SKM-1 treated with dmso at 0.1 percent for 144 hours (cell line): Measurements from ENCODE around the gene NPAS1.
"Not testable (repeated sequence)": the region's sequence is repeated elsewhere in the genome, so short reads cannot be mapped to it uniquely, and the experiment has no call there.

Experiments
- DNase-seq: peaks from one replicate; lab custom pipeline; 2025; ENCODE audit not compliant: unreplicated experiment; lab: John Stamatoyannopoulos, UW

The NPAS1 gene

GRCh38 chr19:47074621-47075020 is 55.0 kb downstream of the NPAS1 start:
- no peak for DNase-seq

GRCh38 chr19:47075179-47075810 is 55.7 kb downstream of the NPAS1 start:
- no peak for DNase-seq

GRCh38 chr19:47075941-47076340 is 56.3 kb downstream of the NPAS1 start:
- no peak for DNase-seq

- DNase-seq: not testable (repeated sequence)
Observed at GRCh38 chr19:47078351-47078750, 58.7 kb downstream of the NPAS1 start.

- DNase-seq: no peak
Observed at GRCh38 chr19:47081095-47081494, 61.5 kb downstream of the NPAS1 start.

- DNase-seq: no peak
Observed at GRCh38 chr19:47082493-47082892, 62.9 kb downstream of the NPAS1 start.

- no peak for DNase-seq
Observed at GRCh38 chr19:47084879-47085439, 65.3 kb downstream of the NPAS1 start.

- DNase-seq: no peak
Observed at GRCh38 chr19:47086280-47086679, 66.6 kb downstream of the NPAS1 start.

- DNase-seq: no peak
Observed at GRCh38 chr19:47089767-47090350, 70.2 kb downstream of the NPAS1 start.

GRCh38 chr19:47093254-47093653 is 73.6 kb downstream of the NPAS1 start:
- no peak for DNase-seq

- no peak for DNase-seq
Observed at GRCh38 chr19:47093841-47094240, 74.2 kb downstream of the NPAS1 start.

- no peak for DNase-seq
Observed at GRCh38 chr19:47094557-47095475, 75.2 kb downstream of the NPAS1 start.
